H1 (cell line): ENCODE measurements around the gene NTRK2. TPM values are rescaled to one million over a fixed set of nuclear protein-coding genes. Genes with fewer than 3 reads are reported as not detected.

Experiments
- CHD7 ChIP-seq: fragments of 300-600 bp; sonication (generic); IDR thresholded peaks from 2 replicates; pipeline ENCODE4 v1.7.1; 2012; ENCODE audit warnings: low read length, moderate library complexity, mild to moderate bottlenecking, inconsistent platforms; ENCODE audit not compliant: insufficient replicate concordance
- CTCF ChIP-seq, 3 experiments: IDR thresholded peaks; 1 replicate in 2 of 3; 2 replicates in 1 of 3; pipeline versions ENCODE4 v1.5.1 to v1.6.1; 2011; ENCODE audit warnings: low read length in 3 of 3, mild to moderate bottlenecking in 3 of 3, inconsistent platforms in 2 of 3, low read depth in 1 of 3, moderate library complexity in 1 of 3; ENCODE audit not compliant: insufficient read depth in 1 of 3; ENCODE audit errors: control extremely low read depth in 1 of 3
- GTF2F1 ChIP-seq: IDR thresholded peaks from 2 replicates; pipeline ENCODE4 v1.6.1; 2012; ENCODE audit warnings: low read depth, low read length, improper control_type of control experiment, borderline replicate concordance
- SIN3A ChIP-seq, 2 experiments: IDR thresholded peaks in 1 of 2; conservative IDR thresholded peaks in 1 of 2; 2 replicates each; pipeline ENCODE4 v1.6.1; 2011 to 2012; ENCODE audit warnings: low read length in 2 of 2, improper control_type of control experiment in 1 of 2, low read depth in 1 of 2, mild to moderate bottlenecking in 1 of 2
- TAF7 ChIP-seq: optimal IDR thresholded peaks from 2 replicates; pipeline ENCODE3; 2011; ENCODE audit warnings: low read depth, mild to moderate bottlenecking, inconsistent platforms, low read length, moderate library complexity, borderline replicate concordance
- polyA plus RNA-seq, 7 experiments: library from polyadenylated mRNA; depleted of rRNA in 3 of 7; stranded (reverse) in 5 of 7; unstranded in 2 of 7; fragments of >200 nt in 5 of 7; fragments of 200-250 nt in 2 of 7; gene quantifications; 1 replicate in 5 of 7; 2 replicates in 1 of 7; 4 replicates in 1 of 7; pipeline versions ENCODE4 v1.2.1 to v1.2.3, GENCODE V29; 2011 to 2013; ENCODE audit warnings: missing spikeins in 2 of 7, mixed read lengths in 2 of 7
- total RNA-seq: library from RNA; stranded (reverse); fragmentation: NEBNext Ultra II Directional; extraction: Animal tissue kit (Norgen Biotek cat#: 25700); gene quantifications from 2 replicates; pipeline ENCODE4 v1.2.1, GENCODE V29; 2021

The NTRK2 gene
- total and polyA plus RNA-seq, 2 of the 8 experiments (the other 6 are each of a cell fraction or from before 2014, with no cell fraction given) = 0.03 to 0.04 TPM

- TF ChIP-seq CTCF (IDR thresholded peaks at IDR 0.05; ENCODE audit: control extremely low read depth in 1 of 3, insufficient read depth in 1 of 3, low read depth in 1 of 3, low read length in 3 of 3) (no peak), TAF7 (no peak), SIN3A (conservative IDR thresholded peaks at IDR 0.05 in 1 of 2, IDR thresholded peaks at IDR 0.05 in 1 of 2; ENCODE audit: low read depth in 1 of 2, low read length in 2 of 2) (no peak), GTF2F1 (no peak), CHD7 (no peak)
These were observed 338.7 kb downstream of the NTRK2 start (continued) for GRCh38 chr9:85008215-85008614.
